Measurements from ENCODE around the gene ZFYVE27.

DNA sequence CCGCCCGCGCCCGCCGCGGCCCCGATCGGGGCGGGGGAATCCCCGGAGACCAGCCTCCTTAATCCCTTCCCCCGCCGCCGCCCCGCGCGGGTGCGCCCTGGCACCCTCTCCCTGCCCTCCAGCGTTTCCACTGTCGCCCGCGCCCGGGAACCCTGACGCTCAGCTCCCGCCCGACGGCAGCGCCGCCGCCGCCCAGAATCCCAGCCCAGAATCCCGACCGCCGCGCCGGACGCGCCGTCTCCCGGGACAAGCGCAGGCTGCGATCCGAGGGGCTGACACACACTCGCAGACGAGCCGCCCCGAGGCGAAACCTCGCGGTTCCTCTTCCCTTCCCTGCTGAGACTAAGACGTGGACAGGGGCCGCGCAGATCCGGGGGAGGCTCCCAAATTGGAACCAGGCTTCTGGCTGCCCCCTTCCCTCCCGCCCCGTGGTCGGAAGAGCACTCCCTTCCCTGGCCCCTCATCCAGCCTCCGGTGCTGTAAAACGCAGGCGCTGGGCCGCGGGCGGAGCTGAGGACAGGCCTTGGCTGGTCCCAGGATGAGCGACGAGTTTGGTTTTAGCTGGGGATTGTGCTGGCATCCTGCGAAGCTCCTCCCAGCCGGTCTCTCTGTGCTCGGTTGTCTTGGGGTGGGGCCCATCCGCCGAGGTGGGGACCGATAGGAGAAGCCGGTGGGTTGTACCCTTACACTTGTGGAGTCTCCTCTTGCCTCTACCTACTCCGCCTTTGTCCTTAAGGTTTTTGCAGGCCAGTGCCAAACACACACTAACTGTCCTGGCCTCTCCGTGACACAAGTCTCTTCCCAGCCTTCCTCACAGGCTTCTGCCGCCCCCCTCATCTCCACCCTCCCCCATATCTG is 22.3 kb upstream of the ZFYVE27 start:
- TF ChIP-seq, protein P1, sequence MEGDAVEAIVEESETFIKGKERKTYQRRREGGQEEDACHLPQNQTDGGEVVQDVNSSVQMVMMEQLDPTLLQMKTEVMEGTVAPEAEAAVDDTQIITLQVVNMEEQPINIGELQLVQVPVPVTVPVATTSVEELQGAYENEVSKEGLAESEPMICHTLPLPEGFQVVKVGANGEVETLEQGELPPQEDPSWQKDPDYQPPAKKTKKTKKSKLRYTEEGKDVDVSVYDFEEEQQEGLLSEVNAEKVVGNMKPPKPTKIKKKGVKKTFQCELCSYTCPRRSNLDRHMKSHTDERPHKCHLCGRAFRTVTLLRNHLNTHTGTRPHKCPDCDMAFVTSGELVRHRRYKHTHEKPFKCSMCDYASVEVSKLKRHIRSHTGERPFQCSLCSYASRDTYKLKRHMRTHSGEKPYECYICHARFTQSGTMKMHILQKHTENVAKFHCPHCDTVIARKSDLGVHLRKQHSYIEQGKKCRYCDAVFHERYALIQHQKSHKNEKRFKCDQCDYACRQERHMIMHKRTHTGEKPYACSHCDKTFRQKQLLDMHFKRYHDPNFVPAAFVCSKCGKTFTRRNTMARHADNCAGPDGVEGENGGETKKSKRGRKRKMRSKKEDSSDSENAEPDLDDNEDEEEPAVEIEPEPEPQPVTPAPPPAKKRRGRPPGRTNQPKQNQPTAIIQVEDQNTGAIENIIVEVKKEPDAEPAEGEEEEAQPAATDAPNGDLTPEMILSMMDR (IDR thresholded peaks at IDR 0.05): no peak
- TF ChIP-seq EP300 (IDR thresholded peaks at IDR 0.05): no peak

All from ovary (tissue), 3 donors.